ENCODE measurements around the gene MBTPS1.

GRCh38 chr16:84015399-84015798, 101.3 kb downstream of the MBTPS1 start:
- TF ChIP-seq GATA2 (IDR thresholded peaks at IDR 0.05; ENCODE audit: low read depth, low read length) (no peak), GATA3 (IDR thresholded peaks at IDR 0.05; ENCODE audit: low read depth, low read length) (no peak)

Measured in SH-SY5Y (cell line).